A673 (cell line): ENCODE measurements around the gene SYT9. TPM values are rescaled to one million over a fixed set of nuclear protein-coding genes. Genes with fewer than 3 reads are reported as not detected.

Experiments
- BruUV-seq: library from RNA; stranded (reverse); fragments of 400-500 nt; replicated peaks from 2 replicates; lab custom pipeline; 2021; lab: Mats Ljungman, UMichigan
- CTCF ChIA-PET: fragments of 300-600 bp; sonication (Branson Sonifier 250); formaldehyde crosslinking; loops from one replicate; lab custom pipeline; 2022; ENCODE audit warnings: antibody characterized with exemption; lab: Charles Lee
- POLR2A ChIA-PET: fragments of 300-600 bp; sonication (Branson Sonifier 250); formaldehyde crosslinking; loops from one replicate; lab custom pipeline; 2022; ENCODE audit warnings: antibody characterized with exemption; ENCODE audit not compliant: low non-redundant PET; lab: Charles Lee
- DNase-seq: peaks from one replicate; pipeline ENCODE4 v3.0.0-alpha.2; 2015; ENCODE audit warnings: low spot score
- H3K27ac ChIP-seq: fragments of 200-600 bp; sonication (generic); 2 replicates; pipeline ENCODE4 v1.5.1; 2016; ENCODE audit warnings: mixed run types, low read depth, mild to moderate bottlenecking, mixed read lengths, antibody characterized with exemption, low read length; ENCODE audit not compliant: poor library complexity, severe bottlenecking
- H3K27me3 ChIP-seq: fragments of 200-600 bp; sonication (generic); replicated peaks from 2 replicates; pipeline ENCODE4 v1.6.1; 2017; ENCODE audit warnings: mixed run types, low read depth, mild to moderate bottlenecking, mixed read lengths, antibody characterized with exemption, low read length; ENCODE audit not compliant: insufficient read depth, poor library complexity
- H3K36me3 ChIP-seq: fragments of 200-600 bp; sonication (generic); 2 replicates; pipeline ENCODE4 v1.6.1; 2016; ENCODE audit warnings: mixed run types, mild to moderate bottlenecking, mixed read lengths, antibody characterized with exemption, low read length; ENCODE audit not compliant: insufficient read depth, poor library complexity, severe bottlenecking
- H3K4me1 ChIP-seq: fragments of 200-600 bp; sonication (generic); 2 replicates; pipeline ENCODE4 v1.6.1; 2017; ENCODE audit warnings: mixed run types, mild to moderate bottlenecking, mixed read lengths, antibody characterized with exemption, low read length; ENCODE audit not compliant: insufficient read depth, poor library complexity, severe bottlenecking
- H3K4me3 ChIP-seq: fragments of 200-600 bp; sonication (generic); 2 replicates; pipeline ENCODE4 v1.5.1; 2016; ENCODE audit warnings: low read depth, mixed run types, mild to moderate bottlenecking, mixed read lengths, low read length; ENCODE audit not compliant: poor library complexity, severe bottlenecking
- H3K9me3 ChIP-seq: fragments of 200-600 bp; sonication (generic); 2 replicates; pipeline ENCODE4 v1.6.1; 2016; ENCODE audit warnings: mixed run types, low read depth, mild to moderate bottlenecking, mixed read lengths, antibody characterized with exemption, low read length; ENCODE audit not compliant: poor library complexity, severe bottlenecking
- CTCF ChIP-seq: fragments of 300-800, 200-600 bp; sonication (generic); conservative IDR thresholded peaks from 2 replicates; pipeline ENCODE4 v1.5.1; 2017; ENCODE audit warnings: low read depth, mild to moderate bottlenecking, antibody characterized with exemption, low read length, moderate library complexity, mixed read lengths
- EZH2 ChIP-seq: fragments of 200-600 bp; sonication (generic); IDR thresholded peaks from 2 replicates; pipeline ENCODE4 v1.6.1; 2017; ENCODE audit warnings: borderline replicate concordance, low read depth, mild to moderate bottlenecking, mixed read lengths, antibody characterized with exemption, low read length; ENCODE audit not compliant: poor library complexity, severe bottlenecking
- intact Hi-C: fragments of 100-400 bp; cut with micrococcal nuclease; formaldehyde crosslinking; loops from one replicate; pipeline ENCODE4 v1.10.0; 2022; ENCODE audit not compliant: unreplicated experiment
- total RNA-seq: library from RNA; stranded (reverse); gene quantifications from 2 replicates; pipeline ENCODE4 v1.2.3, GENCODE V29; 2021

The SYT9 gene
- total RNA-seq, 1 experiment from 2014 or later: not detected

GRCh38 chr11:7428196-7428595 lies 176.5 kb downstream of the SYT9 start:
- no peaks in the 10 kb centered on the region for H3K4me1 ChIP-seq
- CTCF ChIA-PET: no interaction called here

GRCh38 chr11:7430496-7430895 lies 178.8 kb downstream of the SYT9 start:
- Histone ChIP-seq H3K9me3 (no peaks in the 10 kb centered on the region), H3K27ac (no peak overlapping the region), H3K4me3 (no peak overlapping the region), H3K4me1 (no peaks in the 10 kb centered on the region), H3K27me3 (no peaks in the 10 kb centered on the region), H3K36me3 (no peaks in the 10 kb centered on the region)
- intact Hi-C loops: no loop called here
- ChIA-PET POLR2A (no interaction called here), CTCF (no interaction called here)
- no peak for DNase-seq
- no peak for TF ChIP-seq EZH2
- no peak for TF ChIP-seq CTCF
- BruUV-seq: no TSS peak

More at GRCh38 chr11:7428196-7428595, 176.5 kb downstream of the SYT9 start:
- H3K4me3 ChIP-seq: no peak overlapping the region
- no peaks in the 10 kb centered on the region for H3K27me3 ChIP-seq
- no peaks in the 10 kb centered on the region for H3K9me3 ChIP-seq
- no peak overlapping the region for H3K27ac ChIP-seq
- POLR2A ChIA-PET: no interaction called here
- intact Hi-C loops: no loop called here
- TF ChIP-seq EZH2 (no peak), CTCF (no peak)
- no TSS peak for BruUV-seq
- H3K36me3 ChIP-seq: no peaks in the 10 kb centered on the region
- no peak for DNase-seq

DNA sequence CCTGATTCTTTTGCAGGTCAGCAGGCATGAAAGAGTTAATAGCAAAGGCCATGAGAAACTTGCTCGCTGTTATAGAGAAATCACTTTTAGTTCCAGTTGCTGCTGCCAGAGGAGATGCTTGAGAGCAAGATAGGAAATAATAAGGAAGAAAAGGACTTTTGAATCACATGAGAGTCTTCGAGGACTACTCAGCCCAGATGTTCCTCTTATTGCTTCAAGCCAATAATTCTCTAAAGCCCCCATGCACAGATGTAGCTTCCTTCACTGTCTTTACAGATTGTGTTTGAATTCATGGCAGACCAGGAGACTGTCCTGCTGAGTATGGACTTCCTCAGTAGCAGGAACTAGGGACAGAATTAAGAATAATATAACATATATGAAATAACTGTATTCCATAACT lies 183.5 kb downstream of the SYT9 start:
- H3K36me3 ChIP-seq: no peaks in the 10 kb centered on the region
- H3K9me3 ChIP-seq: no peaks in the 10 kb centered on the region
- intact Hi-C loops: no loop called here
- no TSS peak for BruUV-seq
- no peak overlapping the region for H3K4me3 ChIP-seq
- no peak overlapping the region for H3K27ac ChIP-seq
- POLR2A ChIA-PET: no interaction called here
- no peak for TF ChIP-seq EZH2
- no peak for TF ChIP-seq CTCF
- CTCF ChIA-PET: no interaction called here
- H3K4me1 ChIP-seq: no peaks in the 10 kb centered on the region
- no peak for DNase-seq
- no peaks in the 10 kb centered on the region for H3K27me3 ChIP-seq
